Fibroblast of mammary gland (primary cell): ENCODE data around the gene GPX3.

Experiments
- DNase-seq: peaks from one replicate; pipeline ENCODE4 v3.0.0-alpha.2; 2010; ENCODE audit warnings: low read depth
- H3K4me3 ChIP-seq: 2 replicates; pipeline ENCODE4 v1.5.1; 2011; ENCODE audit warnings: low read depth, mild to moderate bottlenecking, low read length, moderate library complexity; ENCODE audit not compliant: control insufficient read depth
- TF ChIP-seq, protein P1 (sequence below): conservative IDR thresholded peaks from 2 replicates; pipeline ENCODE4 v1.5.1; 2011; ENCODE audit warnings: low read depth, low read length, inconsistent platforms; ENCODE audit not compliant: control insufficient read depth, insufficient read depth

Gene GPX3

DNA sequence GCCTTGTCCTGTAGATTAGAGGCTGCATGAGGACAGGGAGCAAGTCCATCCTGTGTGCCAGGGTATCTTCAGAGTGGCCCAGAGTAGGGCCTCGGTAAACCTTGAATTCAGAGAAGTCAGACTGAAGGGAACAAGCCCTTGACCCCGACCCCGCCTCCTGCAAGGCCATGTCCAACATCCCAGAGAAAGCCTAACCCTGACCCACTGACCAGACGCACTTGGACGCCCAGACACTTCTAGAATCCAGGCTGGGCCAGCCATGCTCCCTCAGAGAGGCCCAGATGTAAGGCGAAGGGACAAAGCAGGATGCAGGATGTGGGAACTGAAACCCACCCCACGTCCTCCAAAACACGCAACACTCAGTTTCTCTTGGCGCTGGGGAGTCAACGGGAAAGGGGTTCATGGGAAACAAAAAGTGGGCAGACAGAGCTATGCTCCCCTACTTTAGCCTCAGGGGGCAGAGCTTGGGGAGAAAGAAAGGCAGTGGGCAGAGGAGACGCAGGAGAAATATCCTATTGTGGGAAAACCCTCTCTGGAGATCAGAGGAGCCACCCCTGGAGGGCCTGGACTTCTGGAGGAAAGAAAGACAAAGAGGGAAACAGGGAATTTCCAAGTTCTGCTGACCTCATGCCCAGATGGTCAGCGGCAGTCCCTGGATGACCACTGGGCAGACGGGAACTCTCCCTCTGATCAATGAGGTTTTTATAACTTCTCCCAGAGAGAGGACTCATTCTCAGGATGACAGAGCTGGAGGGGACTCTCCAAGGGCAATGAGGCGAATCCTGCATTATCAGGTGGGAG is 47.4 kb downstream of the GPX3 start:
- peak; percentile 26 for DNase-seq
- TF ChIP-seq, protein P1, sequence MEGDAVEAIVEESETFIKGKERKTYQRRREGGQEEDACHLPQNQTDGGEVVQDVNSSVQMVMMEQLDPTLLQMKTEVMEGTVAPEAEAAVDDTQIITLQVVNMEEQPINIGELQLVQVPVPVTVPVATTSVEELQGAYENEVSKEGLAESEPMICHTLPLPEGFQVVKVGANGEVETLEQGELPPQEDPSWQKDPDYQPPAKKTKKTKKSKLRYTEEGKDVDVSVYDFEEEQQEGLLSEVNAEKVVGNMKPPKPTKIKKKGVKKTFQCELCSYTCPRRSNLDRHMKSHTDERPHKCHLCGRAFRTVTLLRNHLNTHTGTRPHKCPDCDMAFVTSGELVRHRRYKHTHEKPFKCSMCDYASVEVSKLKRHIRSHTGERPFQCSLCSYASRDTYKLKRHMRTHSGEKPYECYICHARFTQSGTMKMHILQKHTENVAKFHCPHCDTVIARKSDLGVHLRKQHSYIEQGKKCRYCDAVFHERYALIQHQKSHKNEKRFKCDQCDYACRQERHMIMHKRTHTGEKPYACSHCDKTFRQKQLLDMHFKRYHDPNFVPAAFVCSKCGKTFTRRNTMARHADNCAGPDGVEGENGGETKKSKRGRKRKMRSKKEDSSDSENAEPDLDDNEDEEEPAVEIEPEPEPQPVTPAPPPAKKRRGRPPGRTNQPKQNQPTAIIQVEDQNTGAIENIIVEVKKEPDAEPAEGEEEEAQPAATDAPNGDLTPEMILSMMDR, result no peak
- H3K4me3 ChIP-seq, result no peak overlapping the region

DNA sequence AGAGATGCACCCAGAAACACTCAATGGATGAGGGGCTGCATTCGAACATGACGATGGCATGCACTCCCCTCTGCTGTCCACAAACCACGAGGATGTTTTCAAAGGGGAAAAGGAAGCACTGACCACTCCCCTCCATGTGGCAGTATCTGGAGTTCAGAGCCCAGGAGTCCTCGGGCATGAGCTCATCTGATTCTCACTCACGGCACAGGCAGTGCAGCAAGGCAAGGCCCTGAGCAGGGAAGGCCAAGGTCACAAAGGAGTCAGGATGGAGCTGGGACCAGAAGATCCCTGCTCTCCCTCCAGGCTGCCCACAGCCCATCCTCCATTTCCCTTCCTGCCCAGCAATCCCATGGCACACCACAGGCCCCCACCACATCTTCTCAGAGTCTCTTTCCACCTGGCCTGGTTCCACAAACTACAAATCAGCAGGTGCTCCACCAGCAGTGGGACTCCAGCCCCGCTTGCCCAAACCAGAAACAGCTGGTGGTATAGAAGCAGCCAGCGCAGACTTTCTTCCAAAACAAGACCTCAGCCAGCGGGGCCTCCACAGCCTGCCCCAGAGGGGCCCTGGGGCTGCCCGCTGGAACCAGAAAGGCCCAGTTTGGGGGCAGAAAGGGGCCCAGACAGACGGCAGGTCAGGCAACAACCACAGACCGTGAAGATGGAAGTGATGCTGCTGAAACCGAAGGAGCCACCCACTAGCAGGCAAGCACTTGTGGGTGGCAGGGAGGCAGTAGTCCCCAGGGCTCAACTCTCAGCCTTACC is 48.2 kb downstream of the GPX3 start:
- H3K4me3 ChIP-seq, result no peak overlapping the region
- TF ChIP-seq, protein P1, result no peak
- DNase-seq, result no peak

DNA sequence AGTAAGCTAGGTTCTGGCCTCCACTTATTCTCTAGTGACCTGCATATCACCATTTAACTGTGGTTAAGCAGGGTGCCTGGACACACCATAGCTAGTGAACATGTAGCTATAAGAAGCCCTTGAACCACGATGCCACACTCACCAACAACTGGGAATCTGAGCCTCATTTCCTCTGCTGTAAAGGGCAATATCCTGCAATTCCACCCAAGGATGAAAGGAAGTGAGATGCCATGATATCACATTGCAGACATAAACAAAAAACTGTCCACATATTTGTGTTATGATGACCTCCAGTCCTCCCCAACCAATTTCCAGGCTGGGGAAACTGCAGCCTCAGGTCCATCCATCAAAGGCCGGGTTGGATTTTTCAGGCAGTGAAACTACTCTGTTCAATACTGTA is 50.1 kb downstream of the GPX3 start:
- no peak for DNase-seq
- no peak overlapping the region for H3K4me3 ChIP-seq
- TF ChIP-seq, protein P1, result no peak

DNA sequence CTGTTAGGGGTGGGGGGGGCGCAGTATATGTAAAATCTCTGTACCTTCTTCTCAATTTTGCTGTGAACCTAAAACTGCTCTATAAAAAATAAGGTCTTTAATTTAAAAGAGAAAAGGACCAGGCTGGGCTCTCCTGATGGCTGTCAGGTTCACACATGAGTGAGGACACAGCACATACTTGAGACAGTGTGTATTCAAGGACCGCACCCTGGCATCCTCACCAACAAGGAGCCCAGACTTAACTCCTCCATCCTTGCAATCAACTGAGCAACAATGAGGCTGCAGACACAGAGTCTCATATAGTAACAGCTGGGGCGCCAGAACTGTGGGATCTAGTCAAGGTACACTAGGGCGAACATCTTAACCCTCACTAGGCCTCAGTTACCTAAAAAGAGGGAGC is 50.6 kb downstream of the GPX3 start:
- H3K4me3 ChIP-seq, result no peak overlapping the region
- TF ChIP-seq, protein P1, result no peak
- no peak for DNase-seq

DNA sequence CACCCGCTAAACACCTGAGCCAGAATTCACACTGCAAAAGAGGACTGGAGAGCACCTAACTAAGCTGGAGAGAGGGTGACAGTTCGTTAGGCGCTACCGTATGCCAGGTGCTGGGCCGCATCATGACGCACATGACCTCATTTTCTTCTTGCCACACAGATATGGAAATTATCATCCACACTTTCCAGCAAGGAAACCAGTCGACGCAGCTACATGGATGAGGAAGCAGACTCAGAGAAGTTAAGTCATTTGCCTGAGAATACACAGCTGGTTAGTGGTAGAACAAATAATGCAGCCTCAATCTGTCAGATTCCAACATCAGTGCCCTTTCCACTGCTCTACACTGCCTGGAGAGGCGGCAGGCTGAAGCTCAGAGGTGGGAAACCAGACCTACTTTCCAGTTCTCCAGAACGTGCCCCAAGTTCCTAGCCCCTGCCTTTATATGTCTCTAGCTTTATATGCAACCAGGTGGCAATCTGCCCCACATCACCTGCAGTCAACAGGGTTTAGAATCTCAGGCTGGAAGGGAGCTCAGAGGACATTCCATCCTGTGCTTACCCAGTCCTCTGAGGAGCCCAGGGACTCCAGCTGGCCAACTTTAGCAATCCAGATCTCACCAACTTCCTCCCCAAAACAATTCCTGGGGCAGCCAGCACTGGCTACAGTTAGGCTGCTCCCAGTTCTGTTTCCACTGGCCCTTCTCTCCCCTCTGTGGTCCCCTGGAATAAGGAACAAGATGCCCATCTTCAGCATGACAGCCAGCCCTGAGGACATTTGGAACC is 51.6 kb downstream of the GPX3 start:
- H3K4me3 ChIP-seq, result no peak overlapping the region
- TF ChIP-seq, protein P1, result no peak
- no peak for DNase-seq

DNA sequence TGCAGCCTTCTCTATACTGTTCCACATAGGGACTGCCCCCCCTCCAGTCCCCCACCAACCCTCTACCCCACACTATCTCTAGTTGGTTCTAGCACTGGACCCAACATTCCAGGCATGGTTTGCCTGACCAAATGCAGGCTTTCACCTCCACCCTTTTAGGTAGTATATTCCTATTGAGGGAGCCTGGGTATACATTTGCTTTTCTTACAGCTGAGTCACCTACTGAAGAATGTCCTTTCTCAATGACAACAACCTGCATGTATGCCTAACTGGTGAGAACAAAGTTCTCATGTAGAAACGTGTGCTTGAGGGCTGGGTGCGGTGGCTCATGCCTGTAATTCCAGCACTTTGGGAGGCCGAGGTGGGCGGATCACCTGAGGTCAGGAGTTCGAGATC is 52.2 kb downstream of the GPX3 start:
- DNase-seq, result peak; percentile 45
- H3K4me3 ChIP-seq, result no peak overlapping the region
- TF ChIP-seq, protein P1, result no peak
